Vagina (tissue), 2 donors: ENCODE data around the gene ANKS1B.

Source experiments
- POLR2A ChIP-seq, 2 donors: fragments of 450-650 bp; IDR thresholded peaks; one replicate each; pipeline ENCODE4 v1.6.1; 2017; ENCODE audit warnings: antibody characterized with exemption in 2 of 2, mild to moderate bottlenecking in 2 of 2, moderate library complexity in 2 of 2
- POLR2AphosphoS5 ChIP-seq, 2 donors: sonication (generic); formaldehyde crosslinking; IDR thresholded peaks; one replicate each; pipeline ENCODE4 v1.9.0; 2017; ENCODE audit warnings: antibody characterized with exemption in 2 of 2, mild to moderate bottlenecking in 2 of 2, low read depth in 1 of 2; ENCODE audit not compliant: insufficient read depth in 1 of 2
- TF ChIP-seq, protein P1 (sequence below), 3 experiments: fragments of 450-650 bp in 2 of 3; fragments of 200-600 bp in 1 of 3; sonication (generic) in 1 of 3; IDR thresholded peaks; one replicate each; pipeline ENCODE4 v1.5.1; 2017 to 2019; ENCODE audit warnings: antibody characterized with exemption in 3 of 3, mild to moderate bottlenecking in 2 of 3, moderate library complexity in 2 of 3

DNA sequence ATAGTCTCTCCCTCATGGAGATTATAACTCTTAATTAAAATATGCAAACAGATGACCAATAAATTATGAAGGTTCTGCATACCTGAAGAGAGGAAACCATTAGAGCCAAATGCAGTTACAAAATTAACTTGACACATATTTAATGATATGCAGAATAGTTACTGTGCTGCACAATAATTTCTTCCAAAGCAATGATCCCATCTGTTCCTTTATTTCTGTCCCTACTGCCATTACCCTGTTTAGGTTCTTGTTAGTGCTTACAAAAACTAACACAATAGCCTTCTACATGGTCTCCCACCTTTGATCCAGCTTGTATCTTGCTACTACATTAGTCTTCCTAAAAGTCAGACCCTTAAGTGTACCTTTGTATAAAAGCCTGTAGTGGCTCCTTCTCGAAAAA lies 928.5 kb downstream of the ANKS1B start:
- TF ChIP-seq POLR2AphosphoS5 (IDR thresholded peaks at IDR 0.05; ENCODE audit: insufficient read depth in 1 of 2, low read depth in 1 of 2), result no peak
- TF ChIP-seq, protein P1, sequence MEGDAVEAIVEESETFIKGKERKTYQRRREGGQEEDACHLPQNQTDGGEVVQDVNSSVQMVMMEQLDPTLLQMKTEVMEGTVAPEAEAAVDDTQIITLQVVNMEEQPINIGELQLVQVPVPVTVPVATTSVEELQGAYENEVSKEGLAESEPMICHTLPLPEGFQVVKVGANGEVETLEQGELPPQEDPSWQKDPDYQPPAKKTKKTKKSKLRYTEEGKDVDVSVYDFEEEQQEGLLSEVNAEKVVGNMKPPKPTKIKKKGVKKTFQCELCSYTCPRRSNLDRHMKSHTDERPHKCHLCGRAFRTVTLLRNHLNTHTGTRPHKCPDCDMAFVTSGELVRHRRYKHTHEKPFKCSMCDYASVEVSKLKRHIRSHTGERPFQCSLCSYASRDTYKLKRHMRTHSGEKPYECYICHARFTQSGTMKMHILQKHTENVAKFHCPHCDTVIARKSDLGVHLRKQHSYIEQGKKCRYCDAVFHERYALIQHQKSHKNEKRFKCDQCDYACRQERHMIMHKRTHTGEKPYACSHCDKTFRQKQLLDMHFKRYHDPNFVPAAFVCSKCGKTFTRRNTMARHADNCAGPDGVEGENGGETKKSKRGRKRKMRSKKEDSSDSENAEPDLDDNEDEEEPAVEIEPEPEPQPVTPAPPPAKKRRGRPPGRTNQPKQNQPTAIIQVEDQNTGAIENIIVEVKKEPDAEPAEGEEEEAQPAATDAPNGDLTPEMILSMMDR (IDR thresholded peaks at IDR 0.05), result no peak
- no peak for TF ChIP-seq POLR2A (IDR thresholded peaks at IDR 0.05)
